Upper lobe of left lung (tissue), 6 donors: ENCODE results near the gene ERCC4. TPM values are rescaled to one million over a fixed set of nuclear protein-coding genes. Genes with fewer than 3 reads are reported as not detected.

Experiments used
- ATAC-seq, 2 donors: fragments of 200-7000 bp; cut with Tn5 transposase; one replicate each; pipeline ENCODE4 v1.9.1; 2022; ENCODE audit warnings: mild to moderate bottlenecking in 2 of 2, moderate library complexity in 2 of 2; ENCODE audit not compliant: low FRiP score in 2 of 2
- DNase-seq, 2 donors: peaks; one replicate each; pipeline ENCODE4 v3.0.0-alpha.2; 2019 to 2020
- H3K27ac ChIP-seq, 4 donors: fragments of 200-600 bp; sonication (generic); one replicate each; pipeline ENCODE4 v1.5.1; 2016 to 2019
- H3K27me3 ChIP-seq, 4 donors: fragments of 200-600 bp; sonication (generic); one replicate each; pipeline ENCODE4 v1.5.1; 2017 to 2019
- H3K36me3 ChIP-seq, 4 donors: fragments of 200-600 bp; sonication (generic); one replicate each; pipeline ENCODE4 v1.5.1; 2016 to 2019
- H3K4me1 ChIP-seq, 4 donors: fragments of 200-600 bp; sonication (generic); one replicate each; pipeline ENCODE4 v1.5.1; 2018 to 2019
- H3K4me3 ChIP-seq, 4 donors: fragments of 200-600 bp; sonication (generic); one replicate each; pipeline ENCODE4 v1.5.1; 2017 to 2019; ENCODE audit warnings: mild to moderate bottlenecking in 2 of 4, moderate library complexity in 1 of 4
- H3K9me3 ChIP-seq, 4 donors: fragments of 200-600 bp; sonication (generic); one replicate each; pipeline ENCODE4 v1.5.1; 2018 to 2019
- CTCF ChIP-seq, 6 experiments: fragments of 450-650 bp in 4 of 6; fragments of 200-600 bp in 2 of 6; sonication (generic) in 2 of 6; IDR thresholded peaks; one replicate each; pipeline ENCODE4 v1.5.1; 2016 to 2019; ENCODE audit warnings: antibody characterized with exemption in 6 of 6
- EP300 ChIP-seq, 4 donors: sonication (generic); formaldehyde crosslinking; IDR thresholded peaks; one replicate each; pipeline ENCODE4 v1.5.1; 2017; ENCODE audit warnings: antibody characterized with exemption in 4 of 4, control low read depth in 2 of 4
- POLR2A ChIP-seq, 4 donors: fragments of 450-650 bp; IDR thresholded peaks; one replicate each; pipeline ENCODE4 v1.5.1; 2016 to 2017; ENCODE audit warnings: antibody characterized with exemption in 4 of 4, mild to moderate bottlenecking in 2 of 4
- POLR2AphosphoS5 ChIP-seq, 2 donors: sonication (generic); formaldehyde crosslinking; IDR thresholded peaks; one replicate each; pipeline ENCODE4 v1.5.1; 2017; ENCODE audit warnings: antibody characterized with exemption in 2 of 2
- WGBS, 2 donors: methylation state at CpG; one replicate each; pipeline ENCODE4 v1.1.5; 2017 to 2018; 5-methylcytosine and 5-hydroxymethylcytosine counted together
- total RNA-seq, 6 donors: library from RNA; depleted of rRNA in 4 of 6; stranded (reverse); fragments of >200 nt in 4 of 6; gene quantifications; one replicate each; pipeline versions ENCODE4 v1.1.0 to v1.2.1, GENCODE V29; 2016 to 2021
- donor health status: DM: no; HTN: no; CAD: no; lungs with moderate emphysema.
- donor health status: DM: no; HTN: yes; CAD: no; lungs with severe emphysema.

The ERCC4 gene
- total RNA-seq, 6 donors from 2014 or later: 4.2 to 12.1 (median 7.5) TPM

GRCh38 chr16:13992976-13993375 lies 73.0 kb downstream of the ERCC4 start:
- H3K9me3 ChIP-seq: no peaks in the 10 kb centered on the region
- peak in 1 of 2 donors; percentile 32 for ATAC-seq
- TF ChIP-seq CTCF (IDR thresholded peaks at IDR 0.05): no peak
- no peak for TF ChIP-seq EP300 (IDR thresholded peaks at IDR 0.05)
- TF ChIP-seq POLR2AphosphoS5 (IDR thresholded peaks at IDR 0.05): no peak
- TF ChIP-seq POLR2A (IDR thresholded peaks at IDR 0.05): no peak
- peaks cover 0 to 8% (median 2%) of the 10 kb centered on the region in 4 donors for H3K4me1 ChIP-seq
- WGBS, 2 donors: 83 to 94% methylated on average over 4 of the region's 4 CpGs
- H3K4me3 ChIP-seq: no peak overlapping the region
- no peak for DNase-seq
- no peaks in the 10 kb centered on the region for H3K27me3 ChIP-seq
- H3K36me3 ChIP-seq: no peaks in the 10 kb centered on the region
- H3K27ac ChIP-seq: no peak overlapping the region

DNA sequence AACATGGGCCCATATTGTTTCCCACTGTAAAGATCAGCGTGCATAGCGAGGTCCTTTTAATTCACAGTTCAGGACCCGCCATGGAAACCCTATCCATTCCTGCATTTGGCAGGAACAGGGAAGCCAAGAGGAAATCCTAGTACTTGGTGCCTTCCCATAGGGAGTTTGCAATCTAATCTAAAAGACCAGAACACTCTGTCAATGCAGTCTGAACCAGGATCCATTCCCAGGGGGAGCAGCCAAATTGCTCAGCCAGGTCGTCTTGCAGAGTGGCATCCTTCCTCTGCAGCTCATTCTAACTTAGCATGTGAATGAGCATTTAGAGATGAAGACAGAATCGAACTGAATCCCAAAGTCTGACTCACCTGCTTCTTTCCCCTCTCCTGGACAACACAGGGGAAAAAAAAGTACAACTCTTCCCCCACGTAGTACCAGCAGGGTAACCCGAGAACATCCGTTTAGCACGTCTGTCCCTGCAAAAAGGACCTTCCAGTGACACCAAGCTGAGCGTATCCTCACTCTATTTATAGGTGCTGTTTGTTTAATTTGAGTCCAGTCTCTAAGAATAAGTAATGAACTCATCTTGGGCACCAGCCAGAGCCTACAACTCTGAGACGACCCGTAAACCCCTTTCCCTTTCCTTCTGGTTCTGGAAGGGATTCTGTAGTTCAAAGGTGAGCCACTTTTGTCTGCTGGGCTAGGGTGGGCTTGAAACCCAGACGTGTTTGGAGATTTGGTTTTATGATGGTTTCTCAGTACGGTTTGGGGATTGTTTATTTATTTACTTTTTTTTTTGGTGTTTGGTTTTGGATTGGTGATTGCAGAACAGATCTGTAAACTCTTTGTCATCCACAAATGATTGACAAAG lies 74.5 kb downstream of the ERCC4 start:
- TF ChIP-seq POLR2AphosphoS5 (IDR thresholded peaks at IDR 0.05) (peak in 1 of 2 donors; percentile 21), POLR2A (IDR thresholded peaks at IDR 0.05) (no peak)
- no peak for DNase-seq
- Histone ChIP-seq H3K4me1 (peaks cover 0 to 12% (median 6%) of the 10 kb centered on the region in 4 donors), H3K36me3 (no peaks in the 10 kb centered on the region), H3K9me3 (no peaks in the 10 kb centered on the region), H3K27ac (no peak overlapping the region), H3K27me3 (no peaks in the 10 kb centered on the region), H3K4me3 (no peak overlapping the region)
- 54 to 61% methylated on average over 14 of the region's 14 CpGs for WGBS, 2 donors
- no peak for ATAC-seq

DNA sequence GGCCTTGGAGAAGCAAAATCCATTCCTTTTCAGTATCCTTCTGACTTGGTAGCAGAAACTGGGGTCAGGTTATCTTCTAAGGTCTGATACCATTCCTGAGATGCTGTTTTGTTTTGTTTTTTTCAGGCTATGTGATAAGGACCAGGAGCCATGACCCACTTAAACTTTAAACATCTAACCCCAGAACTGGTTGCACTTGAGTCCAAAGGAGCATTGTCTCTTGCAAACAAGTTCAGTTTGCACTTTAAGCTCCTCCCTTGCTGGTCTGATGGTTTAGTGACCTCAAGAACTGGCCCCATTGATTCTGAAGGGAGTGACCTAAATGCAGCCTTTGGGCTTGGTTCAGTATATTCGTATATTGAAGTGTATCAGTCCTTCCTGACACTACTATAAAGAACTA lies 75.2 kb downstream of the ERCC4 start:
- WGBS, 2 donors: 80 to 87% methylated on average over 1 of the region's 1 CpG
- H3K27me3 ChIP-seq: no peaks in the 10 kb centered on the region
- DNase-seq (no peak), ATAC-seq (no peak)
- H3K9me3 ChIP-seq: no peaks in the 10 kb centered on the region
- peaks cover 3 to 16% (median 9%) of the 10 kb centered on the region in 4 donors for H3K4me1 ChIP-seq
- no peak overlapping the region for H3K4me3 ChIP-seq
- no peak overlapping the region for H3K27ac ChIP-seq
- H3K36me3 ChIP-seq: no peaks in the 10 kb centered on the region
- TF ChIP-seq EP300 (IDR thresholded peaks at IDR 0.05): no peak
- no peak for TF ChIP-seq POLR2A (IDR thresholded peaks at IDR 0.05)
- no peak for TF ChIP-seq POLR2AphosphoS5 (IDR thresholded peaks at IDR 0.05)

DNA sequence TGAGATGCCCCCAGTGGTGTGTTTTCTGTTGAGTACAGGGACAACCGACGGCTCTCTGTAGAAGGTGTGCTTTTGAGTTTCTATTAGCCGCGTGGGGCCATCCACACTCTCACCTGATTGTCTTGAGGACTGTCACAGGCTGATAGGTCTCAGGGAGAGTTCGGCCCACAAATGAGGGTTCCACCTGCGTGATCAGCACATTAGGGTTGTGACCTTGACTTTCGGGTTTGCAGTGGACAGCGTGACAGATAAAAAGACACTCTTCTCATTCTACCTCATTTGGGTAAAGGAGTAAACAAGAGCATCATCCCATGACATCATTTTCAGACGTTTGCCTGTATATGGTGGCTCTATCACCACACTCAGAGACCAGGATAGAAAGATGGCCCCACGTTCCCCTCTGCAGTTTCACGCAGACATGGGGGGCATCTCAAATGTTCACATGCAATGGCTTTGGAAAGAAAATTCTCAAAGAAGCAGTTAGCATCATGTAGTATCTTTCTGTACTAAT lies 76.9 kb downstream of the ERCC4 start:
- no peaks in the 10 kb centered on the region for H3K36me3 ChIP-seq
- ATAC-seq (no peak), DNase-seq (no peak)
- H3K27me3 ChIP-seq: no peaks in the 10 kb centered on the region
- no peak for TF ChIP-seq EP300 (IDR thresholded peaks at IDR 0.05)
- TF ChIP-seq POLR2A (IDR thresholded peaks at IDR 0.05): no peak
- no peak overlapping the region for H3K4me3 ChIP-seq
- no peaks in the 10 kb centered on the region for H3K9me3 ChIP-seq
- peaks cover 3 to 16% (median 9%) of the 10 kb centered on the region in 4 donors for H3K4me1 ChIP-seq
- H3K27ac ChIP-seq: no peak overlapping the region
- WGBS, 2 donors: 85 to 89% methylated on average over 9 to 11 of the region's 11 CpGs

- no peak for ATAC-seq
- Histone ChIP-seq H3K4me3 (no peak overlapping the region), H3K4me1 (peaks cover 3 to 16% (median 10%) of the 10 kb centered on the region in 4 donors), H3K9me3 (no peaks in the 10 kb centered on the region), H3K27me3 (no peaks in the 10 kb centered on the region), H3K27ac (no peak overlapping the region), H3K36me3 (no peaks in the 10 kb centered on the region)
- no peak for DNase-seq
- no peak for TF ChIP-seq POLR2A (IDR thresholded peaks at IDR 0.05)
- TF ChIP-seq POLR2AphosphoS5 (IDR thresholded peaks at IDR 0.05): no peak
- 79 to 88% methylated on average over 4 of the region's 4 CpGs for WGBS, 2 donors
Observed at GRCh38 chr16:13997526-13997925, 77.6 kb downstream of the ERCC4 start.

- H3K27me3 ChIP-seq: no peaks in the 10 kb centered on the region
- ATAC-seq (peak in 1 of 2 donors; percentile 16), DNase-seq (no peak)
- H3K36me3 ChIP-seq: no peaks in the 10 kb centered on the region
- H3K4me3 ChIP-seq: no peak overlapping the region
- peaks cover 3 to 20% (median 12%) of the 10 kb centered on the region in 4 donors for H3K4me1 ChIP-seq
- 31 to 39% methylated on average over 5 of the region's 5 CpGs for WGBS, 2 donors
- TF ChIP-seq CTCF (IDR thresholded peaks at IDR 0.05) (no peak), POLR2AphosphoS5 (IDR thresholded peaks at IDR 0.05) (no peak), POLR2A (IDR thresholded peaks at IDR 0.05) (no peak), EP300 (IDR thresholded peaks at IDR 0.05) (no peak)
- H3K9me3 ChIP-seq: no peaks in the 10 kb centered on the region
- no peak overlapping the region for H3K27ac ChIP-seq
Observed at GRCh38 chr16:13997933-13998332, 78.0 kb downstream of the ERCC4 start.
